ENCODE results near the gene CASP2.

CASP2 gene

GRCh38 chr7:143287935-143288826 lies at the start of gene CASP2:
Gene CASP2, plus strand, starts transcription at chr7:143288351. Its CDS starts 105 bp downstream, at chr7:143288456.
- DNase-seq (ENCODE audit: low read depth), result peak; percentile 96
- TF ChIP-seq CTCF (conservative IDR thresholded peaks at IDR 0.05; ENCODE audit: low read length), result peak; percentile 52

DNA sequence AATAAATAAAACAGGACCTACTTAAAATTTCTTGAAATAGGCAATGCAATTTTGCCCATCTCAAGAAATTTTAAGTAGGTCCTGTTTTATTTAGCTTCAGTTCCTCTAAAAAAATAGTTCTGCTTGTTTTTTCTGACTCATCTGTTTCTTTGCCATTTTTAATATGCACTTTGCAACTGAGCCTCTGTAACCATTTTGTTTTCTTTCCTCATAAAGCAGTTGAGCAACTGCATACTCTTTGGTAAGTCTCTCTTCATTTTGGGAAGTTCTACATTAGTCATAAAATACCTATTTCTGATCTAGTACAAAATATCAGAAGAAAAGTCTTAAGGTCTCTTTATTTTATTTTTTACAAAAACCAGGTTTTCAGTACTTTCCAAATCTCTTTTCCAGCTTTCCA lies 48.3 kb upstream of the CASP2 start:
- no peak for TF ChIP-seq CTCF (conservative IDR thresholded peaks at IDR 0.05; ENCODE audit: low read length)
- no peak overlapping the region for H3K4me3 ChIP-seq (ENCODE audit: low read length)
- DNase-seq (ENCODE audit: low read depth), result peak; percentile 70

More at GRCh38 chr7:143287935-143288826, at the start of gene CASP2:
- H3K4me3 ChIP-seq (ENCODE audit: low read length), result peak within 1 kb of the TSS; percentile 88

- peak; percentile 97 for TF ChIP-seq CTCF (conservative IDR thresholded peaks at IDR 0.05; ENCODE audit: low read length)
Observed at GRCh38 chr7:143240291-143241168, 47.6 kb upstream of the CASP2 start.

GRCh38 chr7:143242306-143242705 lies 45.8 kb upstream of the CASP2 start:
- TF ChIP-seq CTCF (conservative IDR thresholded peaks at IDR 0.05; ENCODE audit: low read length), result no peak
- DNase-seq (ENCODE audit: low read depth), result no peak
- H3K4me3 ChIP-seq (ENCODE audit: low read length), result no peak overlapping the region

More at GRCh38 chr7:143240291-143241168, 47.6 kb upstream of the CASP2 start:
- peak overlapping the region; percentile 30 for H3K4me3 ChIP-seq (ENCODE audit: low read length)
- peak; percentile 91 for DNase-seq (ENCODE audit: low read depth)

DNA sequence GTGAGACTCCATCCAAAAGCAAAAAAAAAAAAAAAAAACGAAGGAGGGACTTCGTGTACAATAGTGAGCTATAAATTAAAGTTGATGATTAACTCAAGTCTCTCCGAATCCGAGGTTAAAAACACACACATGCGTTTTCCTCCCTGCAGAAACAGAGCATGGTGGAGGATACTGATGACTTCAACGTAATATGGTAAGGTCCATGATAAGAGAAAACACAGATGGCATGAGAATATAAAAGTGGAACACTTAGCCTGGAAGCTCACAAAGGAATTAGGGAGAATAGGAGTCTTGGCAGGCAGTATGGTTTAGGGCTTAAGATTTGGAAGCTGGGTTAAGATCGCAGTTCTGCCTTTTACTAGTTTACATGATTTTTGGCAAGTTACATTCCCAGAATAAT lies 45.0 kb upstream of the CASP2 start:
- no peak overlapping the region for H3K4me3 ChIP-seq (ENCODE audit: low read length)
- no peak for TF ChIP-seq CTCF (conservative IDR thresholded peaks at IDR 0.05; ENCODE audit: low read length)
- DNase-seq (ENCODE audit: low read depth), result no peak

DNA sequence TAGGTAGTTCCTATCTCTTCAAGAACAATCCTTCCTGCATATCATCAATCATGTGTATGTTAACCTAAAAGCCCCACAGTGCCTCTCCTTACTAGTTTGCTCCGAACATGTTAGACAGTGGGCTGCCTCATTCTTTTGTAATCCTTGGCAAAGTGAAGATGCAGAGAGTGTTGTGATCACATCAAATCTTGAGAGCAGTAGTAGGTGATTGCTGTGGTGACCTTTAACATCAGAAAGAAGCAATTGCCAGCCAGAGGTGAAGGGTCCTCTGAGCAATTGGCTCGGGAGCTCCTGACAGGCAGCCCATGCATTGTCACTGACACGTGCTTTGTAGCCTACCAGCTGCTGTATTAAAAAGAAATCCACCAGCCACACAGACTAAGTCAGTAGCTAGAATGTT lies 44.5 kb upstream of the CASP2 start:
- no peak for DNase-seq (ENCODE audit: low read depth)
- TF ChIP-seq CTCF (conservative IDR thresholded peaks at IDR 0.05; ENCODE audit: low read length), result no peak
- no peak overlapping the region for H3K4me3 ChIP-seq (ENCODE audit: low read length)

Measured in AG10803 (cell line).